Retinal pigment epithelial cell (primary cell): ENCODE measurements around the gene CASS4.

Source experiments
- DNase-seq: peaks from one replicate; pipeline ENCODE4 v3.0.0-alpha.2; 2010; ENCODE audit warnings: low read depth
- H3K4me3 ChIP-seq: 2 replicates; pipeline ENCODE4 v1.5.1; 2011; ENCODE audit warnings: mild to moderate bottlenecking, low read length, control low read depth, moderate library complexity
- CTCF ChIP-seq: conservative IDR thresholded peaks from 2 replicates; pipeline ENCODE4 v1.5.1; 2011; ENCODE audit warnings: low read depth, low read length, control low read depth, inconsistent platforms

The CASS4 gene

GRCh38 chr20:56433880-56434255 lies 21.8 kb downstream of the CASS4 start:
- TF ChIP-seq CTCF: no peak
- H3K4me3 ChIP-seq: no peak overlapping the region
- no peak for DNase-seq

- H3K4me3 ChIP-seq: no peak overlapping the region
- no peak for DNase-seq
- no peak for TF ChIP-seq CTCF
These were observed 25.3 kb downstream of the CASS4 start for GRCh38 chr20:56437196-56437960.

GRCh38 chr20:56438284-56438683 lies 26.2 kb downstream of the CASS4 start:
- no peak for TF ChIP-seq CTCF
- H3K4me3 ChIP-seq: no peak overlapping the region
- DNase-seq: no peak

- H3K4me3 ChIP-seq: no peak overlapping the region
- TF ChIP-seq CTCF: no peak
- DNase-seq: peak; percentile 26
These were observed 27.8 kb downstream of the CASS4 start for GRCh38 chr20:56439771-56440291.

GRCh38 chr20:56440346-56441007 lies 28.4 kb downstream of the CASS4 start:
- no peak for TF ChIP-seq CTCF
- no peak for DNase-seq
- H3K4me3 ChIP-seq: no peak overlapping the region

- no peak for TF ChIP-seq CTCF
- no peak overlapping the region for H3K4me3 ChIP-seq
- DNase-seq: no peak
These were observed 30.6 kb downstream of the CASS4 start for GRCh38 chr20:56442389-56443365.
